GM19023 (cell line): ENCODE results near the gene AP2M1.

Experiments
- ATAC-seq: cut with Tn5 transposase; IDR thresholded peaks from one replicate; pipeline ENCODE4 v1.9.1; 2021; ENCODE audit warnings: mild to moderate bottlenecking, moderate library complexity; ENCODE audit not compliant: unreplicated experiment

Gene AP2M1

GRCh38 chr3:184177767-184178306 lies 3.2 kb downstream of the AP2M1 start:
- ATAC-seq, result no peak

DNA sequence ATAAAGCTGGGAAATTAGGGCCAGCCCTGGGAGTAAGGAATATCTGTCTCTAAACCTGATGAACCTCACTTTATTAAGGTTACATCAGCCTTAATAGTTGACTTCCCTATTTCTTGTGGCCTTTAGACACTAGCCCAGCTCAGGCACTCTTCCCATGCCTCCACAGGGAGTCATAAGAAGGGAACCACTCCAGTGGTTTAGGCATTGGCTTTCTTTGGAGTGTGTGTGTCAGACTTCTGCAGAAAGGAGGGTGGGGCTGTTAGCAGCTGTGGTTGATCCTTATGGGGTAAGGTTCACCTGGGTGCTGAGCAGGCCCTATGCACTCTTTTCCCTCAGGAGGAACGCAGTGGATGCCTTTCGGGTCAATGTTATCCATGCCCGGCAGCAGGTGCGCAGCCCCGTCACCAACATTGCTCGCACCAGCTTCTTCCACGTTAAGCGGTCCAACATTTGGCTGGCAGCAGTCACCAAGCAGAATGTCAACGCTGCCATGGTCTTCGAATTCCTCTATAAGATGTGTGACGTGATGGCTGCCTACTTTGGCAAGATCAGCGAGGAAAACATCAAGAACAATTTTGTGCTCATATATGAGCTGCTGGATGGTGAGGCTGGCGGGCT lies 4.0 kb downstream of the AP2M1 start:
- no peak for ATAC-seq

GRCh38 chr3:184180165-184180564 lies 5.5 kb downstream of the AP2M1 start:
- ATAC-seq, result no peak

DNA sequence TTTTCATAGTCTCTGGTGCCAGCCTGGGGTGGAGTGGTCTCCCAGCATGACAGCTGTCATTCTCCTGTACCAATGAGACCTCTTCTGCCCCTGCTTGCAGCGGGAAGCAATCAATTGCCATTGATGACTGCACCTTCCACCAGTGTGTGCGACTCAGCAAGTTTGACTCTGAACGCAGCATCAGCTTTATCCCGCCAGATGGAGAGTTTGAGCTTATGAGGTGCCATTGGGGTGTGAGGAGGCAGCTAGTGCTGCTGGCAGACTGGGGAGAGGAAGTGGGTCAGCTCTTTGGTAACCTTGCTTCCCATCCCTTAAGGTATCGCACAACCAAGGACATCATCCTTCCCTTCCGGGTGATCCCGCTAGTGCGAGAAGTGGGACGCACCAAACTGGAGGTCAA lies 6.9 kb downstream of the AP2M1 start:
- ATAC-seq, result no peak

- ATAC-seq, result no peak
Observed at GRCh38 chr3:184183679-184184078, 9.0 kb downstream of the AP2M1 start.

DNA sequence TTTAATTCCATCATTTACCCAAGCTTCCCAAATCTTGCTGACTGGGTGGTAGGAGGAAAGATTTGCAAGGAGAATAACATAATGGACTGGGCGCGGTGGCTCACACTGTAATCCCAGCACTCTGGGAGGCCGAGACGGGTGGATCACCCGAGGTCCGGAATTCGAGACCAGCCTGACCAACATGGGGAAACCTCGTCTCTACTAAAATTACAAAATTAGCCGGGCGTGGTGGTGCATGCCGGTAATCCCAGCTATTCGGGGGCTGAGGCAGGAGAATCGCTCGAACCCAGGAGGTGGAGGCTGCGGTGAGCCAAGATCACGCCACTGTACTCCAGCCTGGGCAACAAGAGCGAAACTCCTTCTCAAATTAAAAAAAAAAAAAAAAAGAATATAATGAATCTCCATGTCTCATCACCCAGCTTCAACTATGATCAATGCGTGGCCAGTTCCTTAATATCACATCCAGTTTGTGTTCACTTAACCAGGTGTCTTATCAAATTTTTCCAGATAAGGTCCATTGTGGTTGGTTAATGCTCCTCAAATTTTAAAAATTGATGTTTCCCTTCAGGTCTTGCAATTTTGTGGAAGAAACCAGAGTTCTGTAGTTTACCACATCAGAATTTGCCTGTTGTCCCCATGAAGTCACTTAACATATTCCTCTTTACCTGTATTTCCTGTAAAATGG lies 10.0 kb downstream of the AP2M1 start:
- ATAC-seq, result no peak

DNA sequence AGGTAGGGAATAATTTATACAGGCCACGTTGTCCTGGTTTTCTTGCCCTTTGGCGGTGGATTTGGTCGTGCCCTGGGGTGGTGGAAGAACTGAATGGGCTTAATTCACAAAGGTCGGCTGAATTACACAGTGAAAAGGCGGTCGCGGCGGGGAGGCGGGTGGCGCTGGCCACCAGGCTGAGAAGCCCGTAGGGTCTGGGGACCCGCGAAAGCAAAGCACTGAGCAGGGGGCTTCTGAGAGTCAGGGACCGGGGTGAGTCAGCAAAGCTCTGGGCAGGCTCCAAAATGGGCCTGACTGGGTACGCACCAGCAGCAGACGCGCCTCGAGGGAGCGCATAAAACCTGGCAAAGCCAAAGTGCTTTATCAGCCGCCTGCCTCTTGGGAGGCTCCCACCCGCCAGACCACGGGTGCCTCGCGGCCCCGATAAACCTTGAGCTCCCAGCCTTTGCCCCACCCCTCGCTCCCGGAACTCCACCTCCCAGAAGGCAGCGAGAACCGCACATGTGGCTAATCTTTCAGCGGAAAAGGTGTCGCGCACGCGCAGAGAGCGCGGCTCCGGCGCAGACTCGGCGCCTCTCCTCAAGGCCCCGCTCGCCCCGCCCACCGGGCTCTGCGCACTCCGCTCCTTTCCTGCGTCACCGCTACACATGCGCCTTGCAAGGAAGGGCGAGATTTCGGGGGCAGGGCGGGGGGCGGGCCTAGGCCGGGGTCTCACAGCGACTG lies 11.0 kb downstream of the AP2M1 start:
- ATAC-seq, result peak; percentile 92

DNA sequence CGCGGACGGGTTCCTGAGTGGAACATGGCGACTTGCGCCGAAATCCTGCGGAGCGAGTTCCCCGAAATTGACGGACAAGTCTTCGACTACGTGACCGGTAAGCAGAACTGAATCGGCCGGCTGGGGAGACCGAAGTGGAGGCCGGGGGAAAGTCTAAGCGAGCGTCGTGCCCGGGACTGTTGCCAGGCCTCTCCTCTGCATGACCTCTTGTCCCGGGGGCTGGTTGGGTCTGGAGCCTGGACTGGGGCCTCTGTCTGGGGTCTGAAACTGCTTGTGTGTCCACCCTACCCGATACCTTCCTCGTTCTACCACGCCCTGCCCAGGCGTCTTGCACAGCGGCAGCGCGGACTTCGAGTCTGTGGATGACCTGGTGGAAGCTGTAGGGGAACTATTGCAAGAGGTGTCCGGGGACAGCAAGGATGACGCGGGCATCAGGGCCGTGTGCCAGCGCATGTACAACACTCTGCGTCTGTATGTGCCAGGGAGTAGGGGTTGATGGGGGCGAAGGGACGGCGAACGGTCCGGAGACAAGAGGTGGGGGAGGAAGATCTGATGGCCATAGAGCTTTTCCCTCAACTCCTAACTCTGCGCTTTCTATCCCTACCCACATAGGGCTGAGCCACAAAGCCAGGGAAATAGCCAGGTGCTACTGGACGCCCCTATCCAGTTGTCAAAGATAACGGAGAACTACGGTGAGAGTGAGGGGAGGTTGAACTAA lies 11.7 kb downstream of the AP2M1 start, which contains the start of gene ABCF3:
Gene ABCF3, plus strand, starts transcription at position 16 of the 718 bp plus-strand sequence. Its CDS starts 9 bp downstream, at position 25.
- ATAC-seq, result peak; percentile 39

DNA sequence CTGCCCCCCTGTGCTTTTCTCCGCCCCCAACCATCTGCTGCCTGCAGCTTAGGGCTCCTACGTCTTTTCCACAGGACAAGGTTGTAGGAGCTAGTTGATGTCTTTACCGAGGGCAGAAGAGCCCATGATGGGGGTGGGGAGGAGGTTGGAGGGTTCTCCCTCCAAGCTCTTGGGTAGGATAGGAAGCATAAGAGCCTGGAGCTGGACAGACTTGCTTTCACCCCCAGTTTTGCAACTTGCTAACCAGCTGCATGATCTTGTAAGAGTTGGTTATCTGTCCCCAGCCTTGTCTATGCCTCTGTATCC lies 12.2 kb downstream of the AP2M1 start:
- ATAC-seq, result no peak

DNA sequence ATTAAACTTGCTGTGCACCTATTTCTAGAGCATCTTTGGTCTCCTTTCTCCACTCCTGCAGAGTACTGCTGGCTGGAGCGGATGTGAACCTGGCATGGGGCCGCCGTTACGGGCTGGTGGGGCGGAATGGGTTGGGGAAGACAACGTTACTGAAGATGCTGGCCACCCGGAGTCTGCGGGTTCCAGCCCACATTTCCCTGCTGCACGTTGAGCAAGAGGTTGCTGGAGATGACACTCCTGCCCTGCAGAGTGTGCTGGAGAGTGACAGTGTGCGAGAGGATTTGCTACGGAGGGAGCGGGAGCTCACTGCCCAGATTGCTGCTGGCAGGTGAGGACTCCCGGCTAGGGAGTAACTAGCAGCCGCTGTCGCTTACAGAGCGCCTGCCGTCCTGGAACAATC lies 13.4 kb downstream of the AP2M1 start:
- no peak for ATAC-seq

DNA sequence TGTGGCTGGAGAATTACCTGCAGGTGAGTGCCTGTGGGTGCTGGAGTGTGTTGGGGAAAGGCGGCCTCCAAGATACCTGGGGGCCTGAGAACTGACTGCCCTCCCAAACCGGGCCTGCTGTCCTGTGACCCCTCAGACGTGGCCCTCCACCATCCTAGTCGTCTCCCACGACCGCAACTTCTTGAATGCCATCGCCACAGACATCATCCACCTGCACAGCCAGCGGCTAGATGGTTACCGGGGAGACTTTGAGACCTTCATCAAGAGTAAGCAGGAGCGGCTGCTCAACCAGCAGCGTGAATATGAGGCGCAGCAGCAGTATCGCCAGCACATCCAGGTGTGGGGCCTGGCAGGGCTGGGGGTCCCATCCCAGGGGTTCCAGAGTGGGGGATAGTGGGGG lies 14.8 kb downstream of the AP2M1 start:
- ATAC-seq, result no peak

- ATAC-seq, result no peak
Observed at GRCh38 chr3:184192889-184193288, 18.2 kb downstream of the AP2M1 start.

- no peak for ATAC-seq
Observed at GRCh38 chr3:184193991-184194539, 19.4 kb downstream of the AP2M1 start.

DNA sequence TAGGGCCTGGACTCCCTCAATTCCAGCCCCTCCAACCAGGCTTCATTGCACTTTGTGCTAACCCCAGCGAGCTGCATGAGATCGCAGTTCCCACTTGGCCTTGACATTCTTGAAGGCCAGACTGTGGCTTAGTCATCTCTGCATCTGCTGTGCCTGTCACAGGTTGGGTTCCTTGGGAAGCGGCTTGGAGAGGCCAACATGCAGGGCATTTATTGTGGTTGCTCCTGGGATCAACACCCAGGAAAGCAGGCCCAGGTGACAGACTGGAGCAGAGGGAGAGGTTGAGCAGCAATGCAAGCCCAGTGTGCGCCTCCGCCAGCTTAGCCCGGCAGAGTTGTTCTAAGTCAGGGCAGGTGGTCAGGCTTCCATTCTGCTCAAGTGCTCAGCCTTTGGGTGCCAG lies 21.9 kb downstream of the AP2M1 start:
- no peak for ATAC-seq

GRCh38 chr3:184198509-184198908 lies 23.9 kb downstream of the AP2M1 start:
- no peak for ATAC-seq

DNA sequence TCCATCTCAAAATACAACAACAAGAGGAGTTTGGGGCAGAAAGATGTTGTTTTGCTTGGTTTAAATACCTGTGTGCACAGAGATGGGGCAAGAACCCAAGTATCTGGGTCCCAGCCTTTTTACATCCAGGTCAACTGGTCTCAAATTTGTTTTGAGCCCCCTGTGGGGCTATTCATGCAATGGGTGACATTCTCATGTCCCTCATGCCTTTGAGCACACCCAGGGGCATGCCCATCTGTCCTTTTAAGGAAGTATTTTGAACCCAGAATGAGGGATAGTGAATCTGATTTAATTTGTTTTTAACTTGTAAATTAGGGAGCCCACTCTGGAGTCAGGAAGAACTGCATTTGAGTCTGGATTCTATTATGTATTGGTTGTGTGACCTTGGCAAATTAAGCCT lies 26.2 kb downstream of the AP2M1 start:
- no peak for ATAC-seq

- ATAC-seq, result no peak
Observed at GRCh38 chr3:184203526-184203925, 28.9 kb downstream of the AP2M1 start.

DNA sequence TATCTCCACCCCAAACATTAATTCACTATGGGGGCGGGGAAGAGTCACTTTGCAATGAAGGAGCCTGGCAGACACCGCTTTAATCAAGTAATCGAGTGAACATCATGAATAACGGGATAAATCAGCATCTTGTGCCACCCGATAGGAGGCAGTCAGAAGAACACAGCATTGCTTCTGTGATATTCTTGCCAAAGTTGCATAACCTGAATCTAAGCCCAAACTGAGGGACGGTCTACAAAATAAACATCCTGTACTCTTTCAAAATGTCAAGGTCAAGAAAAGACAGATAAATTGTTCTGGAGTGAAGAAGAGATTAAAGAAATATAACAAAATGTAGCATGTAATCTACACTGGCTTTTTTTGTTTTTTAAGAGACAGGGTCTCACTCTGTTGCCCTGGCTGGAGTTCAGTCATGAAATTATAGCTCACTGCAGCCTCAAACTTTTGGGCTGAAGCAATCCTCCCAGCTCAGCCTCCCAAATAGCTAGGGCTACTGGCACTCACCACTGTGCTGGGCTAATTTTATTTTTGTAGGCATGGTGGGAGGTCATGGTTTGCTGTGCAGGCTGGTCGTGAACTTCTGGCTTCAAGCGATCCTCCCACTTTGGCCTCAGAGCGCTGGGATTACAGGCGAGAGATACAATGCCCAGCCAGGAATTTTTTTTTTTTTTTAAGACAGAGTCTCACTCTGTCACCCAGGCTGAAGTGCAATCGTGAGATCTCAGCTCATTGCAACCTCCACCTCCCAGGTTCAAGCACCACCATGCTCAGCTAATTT lies 34.7 kb downstream of the AP2M1 start:
- no peak for ATAC-seq

DNA sequence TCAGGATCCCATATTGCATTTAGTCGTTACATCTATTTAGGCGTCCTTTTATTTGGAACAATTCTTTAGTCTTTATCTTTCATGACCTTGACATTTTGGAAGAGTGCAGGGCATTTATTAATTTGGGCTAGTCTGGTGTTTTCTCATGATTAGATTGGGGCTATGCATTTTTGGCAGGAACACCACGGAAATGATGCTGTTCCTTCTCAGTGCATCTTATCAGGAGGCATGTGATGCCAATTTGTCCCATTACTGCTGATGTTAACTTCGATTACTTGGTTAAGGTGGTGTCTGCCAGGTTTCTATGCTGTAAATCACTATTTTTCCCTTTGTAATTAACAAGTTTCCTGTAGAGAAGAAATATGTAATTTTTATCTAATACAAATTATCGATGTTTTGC lies 36.6 kb downstream of the AP2M1 start:
- no peak for ATAC-seq

- ATAC-seq, result no peak
Observed at GRCh38 chr3:184211718-184212117, 37.1 kb downstream of the AP2M1 start.
